Measurements from ENCODE around the gene LRSAM1. TPM values are rescaled to one million over a fixed set of nuclear protein-coding genes. Genes with fewer than 3 reads are reported as not detected.

LRSAM1 gene
- total RNA-seq, 2 experiments from 2014 or later = 20.8 to 32.2 TPM

- Histone ChIP-seq H2AFZ (ENCODE audit: low read length) (no peak overlapping the region), H3K9me3 (ENCODE audit: low read length) (no peaks in the 10 kb centered on the region), H3K4me3 (ENCODE audit: low read depth, low read length, poor library complexity, severe bottlenecking) (no peak overlapping the region), H3K4me2 (ENCODE audit: low read length) (no peak overlapping the region), H4K20me1 (ENCODE audit: insufficient read depth, low read length) (no peaks in the 10 kb centered on the region), H3K9me2 (ENCODE audit: insufficient read depth, low read length) (no peaks in the 10 kb centered on the region), H3K79me2 (ENCODE audit: insufficient read depth, low read depth, low read length) (no peaks in the 10 kb centered on the region), H3K27ac (ENCODE audit: low read depth, low read length, poor library complexity, severe bottlenecking) (no peak overlapping the region), H3K4me1 (ENCODE audit: insufficient read depth, low read length, poor library complexity, severe bottlenecking) (no peaks in the 10 kb centered on the region), H3K36me3 (ENCODE audit: insufficient read depth, low read length) (peaks cover 10% of the 10 kb centered on the region; the same call in 1 of the 2 replicates)
- no TSS peak for BruUV-seq (replicated peaks)
- CTCF ChIA-PET (ENCODE audit: unreplicated experiment) = no interaction called here
- DNase-seq (ENCODE audit: low spot score) = no peak
- POLR2A ChIA-PET = no interaction called here
- TF ChIP-seq, protein P1, sequence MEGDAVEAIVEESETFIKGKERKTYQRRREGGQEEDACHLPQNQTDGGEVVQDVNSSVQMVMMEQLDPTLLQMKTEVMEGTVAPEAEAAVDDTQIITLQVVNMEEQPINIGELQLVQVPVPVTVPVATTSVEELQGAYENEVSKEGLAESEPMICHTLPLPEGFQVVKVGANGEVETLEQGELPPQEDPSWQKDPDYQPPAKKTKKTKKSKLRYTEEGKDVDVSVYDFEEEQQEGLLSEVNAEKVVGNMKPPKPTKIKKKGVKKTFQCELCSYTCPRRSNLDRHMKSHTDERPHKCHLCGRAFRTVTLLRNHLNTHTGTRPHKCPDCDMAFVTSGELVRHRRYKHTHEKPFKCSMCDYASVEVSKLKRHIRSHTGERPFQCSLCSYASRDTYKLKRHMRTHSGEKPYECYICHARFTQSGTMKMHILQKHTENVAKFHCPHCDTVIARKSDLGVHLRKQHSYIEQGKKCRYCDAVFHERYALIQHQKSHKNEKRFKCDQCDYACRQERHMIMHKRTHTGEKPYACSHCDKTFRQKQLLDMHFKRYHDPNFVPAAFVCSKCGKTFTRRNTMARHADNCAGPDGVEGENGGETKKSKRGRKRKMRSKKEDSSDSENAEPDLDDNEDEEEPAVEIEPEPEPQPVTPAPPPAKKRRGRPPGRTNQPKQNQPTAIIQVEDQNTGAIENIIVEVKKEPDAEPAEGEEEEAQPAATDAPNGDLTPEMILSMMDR (conservative IDR thresholded peaks at IDR 0.05; ENCODE audit: low read length) = no peak
- TF ChIP-seq EZH2phosphoT487 (IDR thresholded peaks at IDR 0.05; ENCODE audit: borderline replicate concordance, low read depth, low read length) = no peak
- intact Hi-C loops (cut with micrococcal nuclease; ENCODE audit: unreplicated experiment) = no loop called here
Measured at GRCh38 chr9:127498298-127498697, 47.0 kb downstream of the LRSAM1 start.

- no peaks in the 10 kb centered on the region for H3K79me2 ChIP-seq (ENCODE audit: insufficient read depth, low read depth, low read length)
- no peaks in the 10 kb centered on the region for H4K20me1 ChIP-seq (ENCODE audit: insufficient read depth, low read length)
- peaks cover 9% of the 10 kb centered on the region; the same call in 1 of the 2 replicates for H3K36me3 ChIP-seq (ENCODE audit: insufficient read depth, low read length)
- H3K4me1 ChIP-seq (ENCODE audit: insufficient read depth, low read length, poor library complexity, severe bottlenecking) = no peaks in the 10 kb centered on the region
- no peak overlapping the region for H3K4me3 ChIP-seq (ENCODE audit: low read depth, low read length, poor library complexity, severe bottlenecking)
- H3K9me3 ChIP-seq (ENCODE audit: low read length) = no peaks in the 10 kb centered on the region
- H2AFZ ChIP-seq (ENCODE audit: low read length) = no peak overlapping the region
- no peaks in the 10 kb centered on the region for H3K9me2 ChIP-seq (ENCODE audit: insufficient read depth, low read length)
- ChIA-PET CTCF (ENCODE audit: unreplicated experiment) (no interaction called here), POLR2A (no interaction called here)
- BruUV-seq (replicated peaks) = no TSS peak
- DNase-seq (ENCODE audit: low spot score) = no peak
- H3K4me2 ChIP-seq (ENCODE audit: low read length) = no peak overlapping the region
- TF ChIP-seq EZH2phosphoT487 (IDR thresholded peaks at IDR 0.05; ENCODE audit: borderline replicate concordance, low read depth, low read length) = no peak
- TF ChIP-seq, protein P1 (conservative IDR thresholded peaks at IDR 0.05; ENCODE audit: low read length) = no peak
- intact Hi-C loops (cut with micrococcal nuclease; ENCODE audit: unreplicated experiment) = loop anchor here (10.0 kb wide), 2 partner anchors 374 to 424 kb away; partner anchors contain the start of gene AK1
- H3K27ac ChIP-seq (ENCODE audit: low read depth, low read length, poor library complexity, severe bottlenecking) = no peak overlapping the region
Measured at GRCh38 chr9:127500399-127500798, 49.1 kb downstream of the LRSAM1 start.

- no peaks in the 10 kb centered on the region for H3K9me2 ChIP-seq (ENCODE audit: insufficient read depth, low read length)
- H2AFZ ChIP-seq (ENCODE audit: low read length) = no peak overlapping the region
- no peak overlapping the region for H3K4me3 ChIP-seq (ENCODE audit: low read depth, low read length, poor library complexity, severe bottlenecking)
- ChIA-PET POLR2A (no interaction called here), CTCF (ENCODE audit: unreplicated experiment) (no interaction called here)
- no peaks in the 10 kb centered on the region for H3K9me3 ChIP-seq (ENCODE audit: low read length)
- no peak overlapping the region for H3K4me2 ChIP-seq (ENCODE audit: low read length)
- H3K79me2 ChIP-seq (ENCODE audit: insufficient read depth, low read depth, low read length) = no peaks in the 10 kb centered on the region
- BruUV-seq (replicated peaks) = no TSS peak
- no peaks in the 10 kb centered on the region for H4K20me1 ChIP-seq (ENCODE audit: insufficient read depth, low read length)
- intact Hi-C loops (cut with micrococcal nuclease; ENCODE audit: unreplicated experiment) = loop anchor here (10.0 kb wide), 2 partner anchors 374 to 424 kb away; partner anchors contain the start of gene AK1
- H3K27ac ChIP-seq (ENCODE audit: low read depth, low read length, poor library complexity, severe bottlenecking) = no peak overlapping the region
- peaks cover 5% of the 10 kb centered on the region; the same call in 1 of the 2 replicates for H3K36me3 ChIP-seq (ENCODE audit: insufficient read depth, low read length)
- no peak for DNase-seq (ENCODE audit: low spot score)
- no peak for TF ChIP-seq EZH2phosphoT487 (IDR thresholded peaks at IDR 0.05; ENCODE audit: borderline replicate concordance, low read depth, low read length)
- TF ChIP-seq, protein P1 (conservative IDR thresholded peaks at IDR 0.05; ENCODE audit: low read length) = no peak
- no peaks in the 10 kb centered on the region for H3K4me1 ChIP-seq (ENCODE audit: insufficient read depth, low read length, poor library complexity, severe bottlenecking)
Measured at GRCh38 chr9:127500862-127501261, 49.6 kb downstream of the LRSAM1 start.
